Tibial nerve (tissue), 4 donors: ENCODE results near the gene SIAE.

ENCODE experiments used
- CTCF ChIP-seq, 5 experiments: fragments of 200-600 bp in 3 of 5; fragments of 450-650 bp in 2 of 5; sonication (generic) in 3 of 5; IDR thresholded peaks; one replicate each; pipeline ENCODE4 v1.5.1; 2016 to 2019; ENCODE audit warnings: antibody characterized with exemption in 5 of 5, mild to moderate bottlenecking in 3 of 5, moderate library complexity in 2 of 5
- EP300 ChIP-seq, 2 donors: sonication (generic); formaldehyde crosslinking; IDR thresholded peaks; one replicate each; pipeline ENCODE4 v1.6.1; 2017; ENCODE audit warnings: antibody characterized with exemption in 2 of 2, mild to moderate bottlenecking in 1 of 2
- POLR2A ChIP-seq, 2 donors: fragments of 450-650 bp; IDR thresholded peaks; one replicate each; pipeline ENCODE4 v1.6.1; 2017; ENCODE audit warnings: antibody characterized with exemption in 2 of 2, mild to moderate bottlenecking in 2 of 2, moderate library complexity in 2 of 2

- no peak for TF ChIP-seq POLR2A (IDR thresholded peaks at IDR 0.05)
- TF ChIP-seq CTCF (IDR thresholded peaks at IDR 0.05), result no peak
- no peak for TF ChIP-seq EP300 (IDR thresholded peaks at IDR 0.05)
These were observed 80.9 kb downstream of the SIAE start for GRCh38 chr11:124592627-124593026.
